PC-9 (cell line): ENCODE results near the gene BCAS2. TPM values are rescaled to one million over a fixed set of nuclear protein-coding genes. Genes with fewer than 3 reads are reported as not detected.

ENCODE experiments used
- BruUV-seq: library from RNA; stranded (reverse); fragments of 400-500 nt; replicated peaks from 2 replicates; lab custom pipeline; 2021; lab: Mats Ljungman, UMichigan
- CTCF ChIA-PET: fragments of 300-600 bp; sonication (Branson Sonifier 250); formaldehyde crosslinking; loops from one replicate; lab custom pipeline; 2022; ENCODE audit warnings: antibody characterized with exemption; lab: Charles Lee
- POLR2A ChIA-PET: fragments of 300-600 bp; sonication (Branson Sonifier 250); formaldehyde crosslinking; loops from one replicate; lab custom pipeline; 2022; ENCODE audit warnings: antibody characterized with exemption; ENCODE audit not compliant: unreplicated experiment; lab: Charles Lee
- DNase-seq, 2 experiments: peaks; one replicate each; pipeline versions ENCODE4 v3.0.0 to v3.0.0-alpha.2; 2015 to 2022; ENCODE audit warnings: mixed read lengths in 1 of 2
- H2AFZ ChIP-seq: fragments of 200-600 bp; sonication (generic); 2 replicates; pipeline ENCODE4 v1.8.1; 2017; ENCODE audit warnings: antibody characterized with exemption
- H3F3A ChIP-seq: fragments of 200-600 bp; sonication (generic); 2 replicates; pipeline ENCODE4 v1.8.1; 2017; ENCODE audit warnings: antibody characterized with exemption, mild to moderate bottlenecking, low read depth; ENCODE audit not compliant: insufficient read depth
- H3K27ac ChIP-seq: fragments of 200-600 bp; sonication (generic); 2 replicates; pipeline ENCODE4 v1.6.1; 2016; ENCODE audit warnings: mixed run types
- H3K27me3 ChIP-seq: fragments of 200-600 bp; sonication (generic); 2 replicates; pipeline ENCODE4 v1.6.1; 2016; ENCODE audit warnings: low read depth, mixed run types; ENCODE audit not compliant: insufficient read depth
- H3K36me3 ChIP-seq: fragments of 200-600 bp; sonication (generic); 2 replicates; pipeline ENCODE4 v1.6.1; 2016; ENCODE audit warnings: low read depth, mixed run types
- H3K4me1 ChIP-seq: fragments of 200-600 bp; sonication (generic); replicated peaks from 2 replicates; pipeline ENCODE4 v1.6.1; 2016; ENCODE audit warnings: mixed run types; ENCODE audit not compliant: insufficient read depth
- H3K4me2 ChIP-seq: fragments of 200-600 bp; sonication (generic); 2 replicates; pipeline ENCODE4 v1.6.1; 2017; ENCODE audit warnings: mixed run types
- H3K4me3 ChIP-seq: fragments of 200-600 bp; sonication (generic); 2 replicates; pipeline ENCODE4 v1.6.1; 2016; ENCODE audit warnings: mixed run types
- H3K79me2 ChIP-seq: fragments of 200-600 bp; sonication (generic); 2 replicates; pipeline ENCODE4 v1.6.1; 2017; ENCODE audit warnings: low read depth, mixed run types
- H3K9me2 ChIP-seq: fragments of 200-600 bp; sonication (generic); 2 replicates; pipeline ENCODE4 v1.8.1; 2017; ENCODE audit warnings: mild to moderate bottlenecking; ENCODE audit not compliant: insufficient read depth
- H3K9me3 ChIP-seq: fragments of 200-600 bp; sonication (generic); 2 replicates; pipeline ENCODE4 v1.8.1; 2016; ENCODE audit warnings: low read depth; ENCODE audit not compliant: insufficient read depth
- H4K20me1 ChIP-seq: fragments of 200-600 bp; sonication (generic); 2 replicates; pipeline ENCODE4 v1.8.1; 2017; ENCODE audit not compliant: insufficient read depth
- EZH2 ChIP-seq: fragments of 200-600 bp; sonication (generic); IDR thresholded peaks from 2 replicates; pipeline ENCODE4 v1.8.0; 2017; ENCODE audit warnings: antibody characterized with exemption, low read depth
- intact Hi-C: fragments of 100-400 bp; cut with micrococcal nuclease; formaldehyde crosslinking; loops from one replicate; pipeline ENCODE4 v1.10.0; 2022; ENCODE audit not compliant: unreplicated experiment
- total RNA-seq: library from RNA; stranded (reverse); gene quantifications from 2 replicates; pipeline ENCODE4 v1.2.3, GENCODE V29; 2021
- TF ChIP-seq, protein P1 (sequence below): fragments of 200-600 bp; sonication (generic); conservative IDR thresholded peaks from 2 replicates; pipeline ENCODE4 v1.6.1; 2017; ENCODE audit warnings: mixed run types, antibody characterized with exemption, mild to moderate bottlenecking, moderate library complexity

BCAS2 gene
- total RNA-seq, 1 experiment from 2014 or later: 36.7 TPM

DNA sequence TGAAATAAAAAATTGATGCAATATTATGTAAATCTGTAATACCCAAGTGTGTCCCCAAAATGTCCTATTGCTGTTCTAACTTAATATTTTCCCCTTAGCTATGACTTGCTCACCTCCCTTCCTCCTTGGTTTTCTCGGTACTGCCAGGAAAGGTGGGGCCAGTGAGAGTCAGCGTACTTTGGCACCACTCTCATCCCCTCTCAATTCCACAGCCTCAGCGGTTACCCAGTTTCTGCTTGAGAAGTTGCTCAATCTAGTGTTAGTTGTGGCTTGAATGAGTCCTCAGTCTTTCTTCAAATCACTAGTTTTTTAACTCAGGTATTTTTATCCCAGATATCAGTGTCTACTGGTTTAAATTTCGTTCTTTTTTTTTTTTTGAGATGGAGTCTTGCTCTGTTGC lies 32.3 kb downstream of the BCAS2 start:
- Histone ChIP-seq H2AFZ (no peak overlapping the region), H3K36me3 (no peaks in the 10 kb centered on the region), H3F3A (no peaks in the 10 kb centered on the region; the same call in 1 of the 2 replicates), H3K4me1 (0 out of 2 replicates have a peak, but pooled peaks cover 6% of the 10 kb centered on the region), H3K4me2 (no peak overlapping the region), H3K27ac (no peak overlapping the region), H3K79me2 (no peaks in the 10 kb centered on the region), H3K4me3 (no peak overlapping the region), H3K9me2 (no peaks in the 10 kb centered on the region), H3K27me3 (no peaks in the 10 kb centered on the region), H3K9me3 (no peaks in the 10 kb centered on the region), H4K20me1 (no peaks in the 10 kb centered on the region)
- TF ChIP-seq, protein P1, sequence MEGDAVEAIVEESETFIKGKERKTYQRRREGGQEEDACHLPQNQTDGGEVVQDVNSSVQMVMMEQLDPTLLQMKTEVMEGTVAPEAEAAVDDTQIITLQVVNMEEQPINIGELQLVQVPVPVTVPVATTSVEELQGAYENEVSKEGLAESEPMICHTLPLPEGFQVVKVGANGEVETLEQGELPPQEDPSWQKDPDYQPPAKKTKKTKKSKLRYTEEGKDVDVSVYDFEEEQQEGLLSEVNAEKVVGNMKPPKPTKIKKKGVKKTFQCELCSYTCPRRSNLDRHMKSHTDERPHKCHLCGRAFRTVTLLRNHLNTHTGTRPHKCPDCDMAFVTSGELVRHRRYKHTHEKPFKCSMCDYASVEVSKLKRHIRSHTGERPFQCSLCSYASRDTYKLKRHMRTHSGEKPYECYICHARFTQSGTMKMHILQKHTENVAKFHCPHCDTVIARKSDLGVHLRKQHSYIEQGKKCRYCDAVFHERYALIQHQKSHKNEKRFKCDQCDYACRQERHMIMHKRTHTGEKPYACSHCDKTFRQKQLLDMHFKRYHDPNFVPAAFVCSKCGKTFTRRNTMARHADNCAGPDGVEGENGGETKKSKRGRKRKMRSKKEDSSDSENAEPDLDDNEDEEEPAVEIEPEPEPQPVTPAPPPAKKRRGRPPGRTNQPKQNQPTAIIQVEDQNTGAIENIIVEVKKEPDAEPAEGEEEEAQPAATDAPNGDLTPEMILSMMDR: no peak
- TF ChIP-seq EZH2: no peak
- intact Hi-C loops: no loop called here
- BruUV-seq: no TSS peak
- ChIA-PET POLR2A (no interaction called here), CTCF (no interaction called here)
- DNase-seq: no peak

DNA sequence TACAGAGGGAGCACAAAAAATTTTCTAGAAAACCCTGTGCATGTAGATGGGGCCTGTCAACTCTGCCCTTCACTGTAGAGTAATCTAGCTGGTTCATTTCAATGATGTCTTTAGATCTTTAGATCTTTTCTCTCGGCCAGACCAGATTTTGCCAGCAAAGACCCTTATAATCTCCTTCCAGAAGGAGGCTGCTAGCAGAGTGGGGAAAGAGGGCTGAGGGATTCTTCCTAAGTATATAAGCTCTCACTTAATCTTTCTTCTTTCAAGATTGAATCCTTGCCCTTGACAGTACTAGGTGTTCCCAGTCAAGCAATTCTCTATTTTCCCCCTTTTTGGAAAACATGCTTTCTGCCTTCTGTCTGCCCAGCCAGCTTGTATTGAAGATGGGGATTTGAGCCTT lies 34.3 kb downstream of the BCAS2 start:
- Histone ChIP-seq H3K4me1 (0 out of 2 replicates have a peak, but pooled peaks cover 6% of the 10 kb centered on the region), H3K9me3 (no peaks in the 10 kb centered on the region), H3K27me3 (no peaks in the 10 kb centered on the region), H2AFZ (no peak overlapping the region), H4K20me1 (no peaks in the 10 kb centered on the region), H3K4me3 (no peak overlapping the region), H3K36me3 (no peaks in the 10 kb centered on the region), H3K4me2 (no peak overlapping the region), H3F3A (no peaks in the 10 kb centered on the region; the same call in 1 of the 2 replicates), H3K27ac (no peak overlapping the region), H3K79me2 (no peaks in the 10 kb centered on the region), H3K9me2 (no peaks in the 10 kb centered on the region)
- TF ChIP-seq EZH2: no peak
- TF ChIP-seq, protein P1: no peak
- POLR2A ChIA-PET: no interaction called here
- CTCF ChIA-PET: no interaction called here
- BruUV-seq: no TSS peak
- intact Hi-C loops: no loop called here
- no peak for DNase-seq

DNA sequence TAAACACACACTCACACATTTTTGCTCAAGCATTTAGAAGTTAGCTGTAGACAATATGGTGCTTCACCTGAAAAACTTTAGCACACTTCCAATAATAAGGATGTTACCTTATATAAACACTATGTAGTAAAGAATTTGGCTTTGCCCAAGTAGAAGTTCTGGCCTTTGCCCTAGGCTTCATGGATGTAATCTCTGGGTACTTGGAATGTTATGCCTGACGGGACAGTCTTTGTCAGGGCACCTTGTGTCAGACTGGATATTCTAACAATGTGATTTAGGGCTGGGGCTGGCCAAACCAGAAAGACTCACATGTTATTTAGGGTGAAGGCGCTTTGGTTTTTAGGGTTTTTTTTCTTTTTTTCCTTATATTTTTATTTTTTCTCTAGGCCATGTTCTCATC lies 35.6 kb downstream of the BCAS2 start:
- BruUV-seq: no TSS peak
- POLR2A ChIA-PET: no interaction called here
- no peak overlapping the region for H3K4me2 ChIP-seq
- no peak for DNase-seq
- peaks cover 4% of the 10 kb centered on the region for H3F3A ChIP-seq
- H3K27me3 ChIP-seq: no peaks in the 10 kb centered on the region
- H3K36me3 ChIP-seq: no peaks in the 10 kb centered on the region
- TF ChIP-seq, protein P1: no peak
- TF ChIP-seq EZH2: no peak
- no peaks in the 10 kb centered on the region for H4K20me1 ChIP-seq
- no peak overlapping the region for H3K4me3 ChIP-seq
- no peak overlapping the region for H2AFZ ChIP-seq
- CTCF ChIA-PET: no interaction called here
- peaks cover 14% of the 10 kb centered on the region for H3K4me1 ChIP-seq
- H3K79me2 ChIP-seq: no peaks in the 10 kb centered on the region
- H3K27ac ChIP-seq: no peak overlapping the region
- no peaks in the 10 kb centered on the region for H3K9me2 ChIP-seq
- intact Hi-C loops: loop anchor here (1.0 kb wide), 1 partner anchor 20 kb away; no protein-coding TSS in a partner anchor
- no peaks in the 10 kb centered on the region for H3K9me3 ChIP-seq
